NCI-H226 (cell line): ENCODE measurements around the gene CIZ1.

ENCODE experiments used
- DNase-seq: peaks from one replicate; pipeline ENCODE4 v3.0.0-alpha.2; 2015

The CIZ1 gene

GRCh38 chr9:128159784-128160602 is 31.4 kb downstream of the CIZ1 start, which contains the start of gene BBLN:
TSS of gene BBLN (plus strand) at chr9:128160265. CDS start at chr9:128160408, 143 bp downstream.
- DNase-seq = peak; percentile 79

- no peak for DNase-seq
These were observed 31.9 kb downstream of the CIZ1 start for GRCh38 chr9:128159522-128159783.

- DNase-seq = no peak
These were observed 35.5 kb downstream of the CIZ1 start for GRCh38 chr9:128155736-128156500.

- no peak for DNase-seq
These were observed 37.3 kb downstream of the CIZ1 start for GRCh38 chr9:128153947-128154695.

- no peak for DNase-seq
These were observed 38.1 kb downstream of the CIZ1 start for GRCh38 chr9:128153060-128153946.

- no peak for DNase-seq
These were observed 39.0 kb downstream of the CIZ1 start for GRCh38 chr9:128152133-128153059.

GRCh38 chr9:128151309-128152132 is 39.9 kb downstream of the CIZ1 start:
- DNase-seq = no peak

- DNase-seq = no peak
These were observed 40.6 kb downstream of the CIZ1 start for GRCh38 chr9:128150594-128151308.

GRCh38 chr9:128149951-128150593 is 41.3 kb downstream of the CIZ1 start:
- DNase-seq = no peak

GRCh38 chr9:128149001-128149701 is 42.2 kb downstream of the CIZ1 start, which contains the start of gene LCN2:
TSS of gene LCN2 (plus strand) at chr9:128149453. CDS start at chr9:128149526, 73 bp downstream.
- peak; percentile 50 for DNase-seq

GRCh38 chr9:128148509-128149000 is 42.8 kb downstream of the CIZ1 start:
- DNase-seq = no peak

- no peak for DNase-seq
These were observed 44.7 kb downstream of the CIZ1 start for GRCh38 chr9:128146591-128147120.

GRCh38 chr9:128145951-128146351 is 45.4 kb downstream of the CIZ1 start:
- DNase-seq = no peak

- DNase-seq = no peak
These were observed 45.8 kb downstream of the CIZ1 start for GRCh38 chr9:128145536-128145935.

GRCh38 chr9:128144239-128145181 is 46.9 kb downstream of the CIZ1 start:
- no peak for DNase-seq

- DNase-seq = no peak
These were observed 47.7 kb downstream of the CIZ1 start for GRCh38 chr9:128143525-128144238.
